Measurements from ENCODE around the gene PIGU. TPM values are rescaled to one million over a fixed set of nuclear protein-coding genes. Genes with fewer than 3 reads are reported as not detected.
A peak's percentile ranks its signal among the peaks of the same experiment; 100 is the strongest.

Gene PIGU
- total and polyA plus RNA-seq, 12 donors: 11.0 to 23.8 (median 14.6) TPM

GRCh38 chr20:34583544-34583943 lies 93.3 kb downstream of the PIGU start:
- intact Hi-C loops (cut with DNase I): loop anchor here in 6 of 10 donors (5.0 to 10.0 kb wide), 7 partner anchors 119 to 191 kb away; partner anchors contain the start of gene TP53INP2 (in 3 of the 6)
- H3K27me3 ChIP-seq: no peaks in the 10 kb centered on the region
- peaks cover 0 to 68% (median 7%) of the 10 kb centered on the region in 9 donors for H3K36me3 ChIP-seq
- ATAC-seq (peak; percentile 30 to 68 (median 59)), DNase-seq (peak; percentile 41 to 47)
- H3K4me3 ChIP-seq: no peak overlapping the region
- H3K9me3 ChIP-seq: no peaks in the 10 kb centered on the region
- TF ChIP-seq CTCF (IDR thresholded peaks at IDR 0.05): no peak
- H3K27ac ChIP-seq: peak overlapping the region in 9 of 10 donors; percentile 31 to 80 (median 52)
- peaks cover 6 to 47% (median 43%) of the 10 kb centered on the region in 9 donors for H3K4me1 ChIP-seq
- 64 to 77% methylated on average over 6 of the region's 6 CpGs for WGBS, 2 donors

GRCh38 chr20:34582911-34583310 lies 94.0 kb downstream of the PIGU start:
- DNase-seq (no peak), ATAC-seq (no peak)
- H3K27ac ChIP-seq: peak overlapping the region in 8 of 10 donors; percentile 35 to 80 (median 62)
- no peaks in the 10 kb centered on the region for H3K9me3 ChIP-seq
- no peak for TF ChIP-seq CTCF (IDR thresholded peaks at IDR 0.05)
- peaks cover 10 to 54% (median 50%) of the 10 kb centered on the region in 9 donors for H3K4me1 ChIP-seq
- WGBS, 2 donors: 91 to 96% methylated on average over 4 of the region's 4 CpGs
- H3K36me3 ChIP-seq: peaks cover 0 to 63% (median 7%) of the 10 kb centered on the region in 9 donors
- no peaks in the 10 kb centered on the region for H3K27me3 ChIP-seq
- H3K4me3 ChIP-seq: no peak overlapping the region
- intact Hi-C loops (cut with DNase I): loop anchor here in 6 of 10 donors (5.0 to 10.0 kb wide), 7 partner anchors 119 to 192 kb away; partner anchors contain the start of gene TP53INP2 (in 3 of the 6)

DNA sequence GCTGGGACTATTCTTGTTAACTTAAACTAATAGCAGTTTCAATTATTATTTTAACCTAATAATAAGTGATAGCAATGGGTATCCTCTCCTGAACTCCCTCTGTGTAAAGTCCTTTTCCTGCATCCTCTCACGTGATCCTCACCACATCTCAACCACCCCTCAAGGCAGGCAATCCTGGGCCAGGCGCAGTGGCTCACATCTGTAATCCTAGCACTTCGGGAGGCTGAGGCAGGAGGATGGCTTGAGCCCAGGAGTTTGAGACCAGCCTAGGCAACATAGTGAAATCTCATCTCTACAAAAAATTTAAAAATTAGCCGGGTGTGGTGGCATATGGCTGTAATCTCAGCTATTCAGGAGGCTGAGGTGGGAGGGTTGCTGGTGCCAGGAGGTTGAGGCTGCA lies 94.7 kb downstream of the PIGU start:
- TF ChIP-seq CTCF (IDR thresholded peaks at IDR 0.05): no peak
- ATAC-seq (no peak), DNase-seq (no peak)
- Histone ChIP-seq H3K27me3 (no peaks in the 10 kb centered on the region), H3K36me3 (peaks cover 0 to 61% (median 7%) of the 10 kb centered on the region in 9 donors), H3K4me3 (no peak overlapping the region), H3K4me1 (peaks cover 11 to 59% (median 54%) of the 10 kb centered on the region in 9 donors), H3K27ac (peak overlapping the region; percentile 11 to 80 (median 63)), H3K9me3 (no peaks in the 10 kb centered on the region)
- intact Hi-C loops (cut with DNase I): loop anchor here in 6 of 10 donors (5.0 to 10.0 kb wide), 7 partner anchors 120 to 193 kb away; partner anchors contain the start of gene TP53INP2 (in 3 of the 6)
- 59 to 77% methylated on average over 4 of the region's 4 CpGs for WGBS, 2 donors

DNA sequence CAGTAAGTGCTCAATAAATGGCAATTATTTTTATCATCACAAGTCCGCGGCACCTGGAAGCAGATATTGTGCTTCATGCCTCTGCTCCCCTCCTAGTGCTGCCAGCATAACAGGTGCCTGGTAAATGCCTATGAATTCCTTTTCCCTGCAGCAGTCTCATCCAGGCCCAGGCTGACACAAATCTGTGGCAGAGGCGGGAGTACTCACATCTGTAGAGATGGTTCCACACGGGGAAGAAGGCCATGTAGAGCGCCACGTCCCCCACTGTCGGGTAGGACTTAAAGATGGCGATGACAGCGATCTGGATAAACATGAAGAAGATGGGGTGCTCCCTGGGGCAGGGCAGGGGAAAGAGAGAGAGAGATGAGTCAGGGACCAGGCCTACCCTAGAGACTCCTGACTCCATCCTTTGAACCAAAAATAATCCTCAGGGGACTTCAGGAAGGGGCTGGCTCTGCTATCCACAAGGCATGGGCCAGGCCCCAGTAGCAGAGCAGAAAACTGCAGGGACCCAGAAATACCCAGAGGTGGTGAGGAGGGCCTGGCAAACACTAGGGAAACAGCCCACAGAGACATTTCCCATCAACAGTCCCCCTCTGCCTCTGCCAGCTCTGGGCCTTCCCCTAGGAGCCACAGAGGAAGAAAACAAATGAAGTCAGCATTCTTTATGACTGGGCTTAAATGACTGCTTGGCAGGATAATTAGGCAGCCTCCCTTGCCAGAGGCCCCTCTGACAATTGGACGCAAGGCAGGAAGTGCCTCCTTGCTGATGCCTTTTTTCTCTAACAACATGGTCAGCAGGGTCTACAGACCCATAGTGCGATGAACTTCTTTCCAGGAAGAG lies 95.3 kb downstream of the PIGU start:
- H3K4me1 ChIP-seq: peaks cover 11 to 59% (median 54%) of the 10 kb centered on the region in 9 donors
- intact Hi-C loops (cut with DNase I): loop anchor here in 6 of 10 donors (5.0 to 10.0 kb wide), 7 partner anchors 121 to 193 kb away; partner anchors contain the start of gene TP53INP2 (in 3 of the 6)
- 81 to 82% methylated on average over 11 of the region's 11 CpGs for WGBS, 2 donors
- peaks cover 0 to 55% (median 7%) of the 10 kb centered on the region in 9 donors for H3K36me3 ChIP-seq
- H3K4me3 ChIP-seq: no peak overlapping the region
- no peaks in the 10 kb centered on the region for H3K27me3 ChIP-seq
- DNase-seq (no peak), ATAC-seq (peak in 4 of 8 donors; percentile 3 to 38 (median 18))
- TF ChIP-seq CTCF (IDR thresholded peaks at IDR 0.05): no peak
- H3K9me3 ChIP-seq: no peaks in the 10 kb centered on the region
- peak overlapping the region; percentile 11 to 80 (median 63) for H3K27ac ChIP-seq

Data from heart right ventricle (tissue), 16 donors.